ENCODE results near the gene PLEKHN1. TPM values are rescaled to one million over a fixed set of nuclear protein-coding genes. Genes with fewer than 3 reads are reported as not detected.
"Not testable (repeated sequence)": the region's sequence is repeated elsewhere in the genome, so short reads cannot be mapped to it uniquely, and the experiment has no call there.

PLEKHN1 gene
- polyA plus RNA-seq, 12 donors = 1.2 to 6.2 (median 1.4) TPM; not detected in 9

GRCh38 chr1:1006305-1007159, 40.2 kb downstream of the PLEKHN1 start:
- DNase-seq = no peak

- DNase-seq = not testable (repeated sequence)
Measured at GRCh38 chr1:1010131-1010530, 43.8 kb downstream of the PLEKHN1 start.

GRCh38 chr1:1011396-1011949, 45.2 kb downstream of the PLEKHN1 start:
- no peak for DNase-seq

GRCh38 chr1:1012736-1013104, 46.4 kb downstream of the PLEKHN1 start:
- DNase-seq = not testable (repeated sequence)

GRCh38 chr1:1013105-1013921, 47.0 kb downstream of the PLEKHN1 start, which contains the start of gene ISG15:
Gene ISG15 (plus strand): TSS chr1:1013497. CDS start chr1:1013574, 77 bp downstream.
- peak; percentile 91 for DNase-seq

- no peak for DNase-seq
Measured at GRCh38 chr1:1013922-1014648, 47.8 kb downstream of the PLEKHN1 start.

GRCh38 chr1:1014799-1015681, 48.8 kb downstream of the PLEKHN1 start:
- no peak for DNase-seq

- DNase-seq = not testable (repeated sequence)
Measured at GRCh38 chr1:1017397-1018320, 51.4 kb downstream of the PLEKHN1 start.

- not testable (repeated sequence) for DNase-seq
Measured at GRCh38 chr1:1018321-1018685, 52.0 kb downstream of the PLEKHN1 start.

GRCh38 chr1:1019122-1019999, 53.1 kb downstream of the PLEKHN1 start:
- peak; percentile 74 for DNase-seq

- no peak for DNase-seq
Measured at GRCh38 chr1:1020000-1020404, 53.7 kb downstream of the PLEKHN1 start, which contains the start of gene AGRN. Gene AGRN (plus strand): TSS chr1:1020120. CDS start chr1:1020173, 53 bp downstream.

- DNase-seq = no peak
Measured at GRCh38 chr1:1020415-1021009, 54.2 kb downstream of the PLEKHN1 start.

- no peak for DNase-seq
Measured at GRCh38 chr1:1021010-1021919, 55.0 kb downstream of the PLEKHN1 start.

GRCh38 chr1:1021920-1022259, 55.6 kb downstream of the PLEKHN1 start:
- DNase-seq = no peak

GRCh38 chr1:1022302-1023009, 56.2 kb downstream of the PLEKHN1 start:
- no peak for DNase-seq

- DNase-seq = no peak
Measured at GRCh38 chr1:1023700-1024099, 57.4 kb downstream of the PLEKHN1 start.
